Measurements from ENCODE around the gene BACE1-AS. TPM values are rescaled to one million over a fixed set of nuclear protein-coding genes. Genes with fewer than 3 reads are reported as not detected.

BACE1-AS gene
- total RNA-seq, 2 experiments from 2014 or later, result 5.6 to 6.1 TPM

GRCh38 chr11:117337076-117337475 lies 45.9 kb downstream of the BACE1-AS start:
- H3K9me3 Mint-ChIP-seq, result no peaks in the 10 kb centered on the region
- H3K27me3 Mint-ChIP-seq, result no peaks in the 10 kb centered on the region
- DNase-seq, result no peak
- peaks cover 14% of the 10 kb centered on the region for H3K36me3 Mint-ChIP-seq (ENCODE audit: low read depth)
- no peak overlapping the region for H3K4me3 Mint-ChIP-seq
- ChIA-PET POLR2A (no interaction called here), CTCF (interaction anchor here (0.8 kb wide), 1 partner anchor 8 kb away, joined by 3 read pairs; no protein-coding TSS in a partner anchor)
- no peak overlapping the region for H3K27ac Mint-ChIP-seq
- peaks cover 1% of the 10 kb centered on the region for H3K4me1 Mint-ChIP-seq

Other genes with a start within 250 kb of the BACE1-AS start
- 10 to 100 TPM; 37.5 to 39.6 TPM for gene SIK3, start 192.9 kb upstream of the BACE1-AS start, total RNA-seq
- 10 to 100 TPM; 48.4 to 52.1 TPM for gene PAFAH1B2, start 147.1 kb upstream of the BACE1-AS start, total RNA-seq
- 10 to 100 TPM; 28.6 to 30.9 TPM for gene SIDT2, start 112.6 kb upstream of the BACE1-AS start, total RNA-seq
- gene TAGLN, start 92.0 kb upstream of the BACE1-AS start, total RNA-seq, result 1 to 10 TPM; 2.0 to 3.1 TPM
- 100 to 1,000 TPM; 187 to 224 TPM for gene PCSK7, start 59.3 kb upstream of the BACE1-AS start, total RNA-seq
- gene RNF214, start 58.7 kb upstream of the BACE1-AS start, total RNA-seq, result 10 to 100 TPM; 22.2 to 23.8 TPM
- gene BACE1, start 24.9 kb downstream of the BACE1-AS start, total RNA-seq, result under 1 TPM; 0.25 to 0.48 TPM
- 10 to 100 TPM; 36.0 to 44.2 TPM for gene CEP164, start 36.5 kb downstream of the BACE1-AS start, total RNA-seq

Measured in activated CD4-positive, alpha-beta T cell treated with anti-CD3 and anti-CD28 coated beads, Interleukin-2, amount 10 ng/mL, durations not matched to agents 7 days and 5 days (primary cell).